ENCODE data around the gene ATP1B1.

- TF ChIP-seq ZNF10 (CRISPR knock-in tag; IDR thresholded peaks at IDR 0.05; ENCODE audit: borderline replicate concordance, low read depth) = no peak
- TF ChIP-seq ZNF569 (CRISPR knock-in tag; IDR thresholded peaks at IDR 0.05; ENCODE audit: borderline replicate concordance) = no peak
- no peak for TF ChIP-seq CTCF (CRISPR knock-in tag; IDR thresholded peaks at IDR 0.05)
- no peak for TF ChIP-seq EZH2 (conservative IDR thresholded peaks at IDR 0.05; ENCODE audit: low read depth, low read length)
- no peak for TF ChIP-seq TEAD3 (CRISPR knock-in tag; optimal IDR thresholded peaks at IDR 0.05; ENCODE audit: borderline replicate concordance)
- no peak for TF ChIP-seq GFI1 (CRISPR knock-in tag; IDR thresholded peaks at IDR 0.05; ENCODE audit: borderline replicate concordance)
- TF ChIP-seq ZBTB33 (CRISPR knock-in tag; IDR thresholded peaks at IDR 0.05) = no peak
- no peak for TF ChIP-seq ZFP37 (CRISPR knock-in tag; IDR thresholded peaks at IDR 0.05; ENCODE audit: borderline replicate concordance)
These were observed 11.5 kb upstream of the ATP1B1 start for GRCh38 chr1:169094897-169095569.
